Osteocyte (in vitro differentiated cells): ENCODE results near the gene SHISA9. TPM values are rescaled to one million over a fixed set of nuclear protein-coding genes. Genes with fewer than 3 reads are reported as not detected.

Source experiments
- DNase-seq: peaks from one replicate; pipeline ENCODE4 v3.0.0; 2021; ENCODE audit warnings: mixed read lengths; ENCODE audit not compliant: unreplicated experiment; ENCODE audit errors: extremely low spot score
- H3K27ac Mint-ChIP-seq: one replicate; pipeline ENCODE4 v1.8.0; 2021; ENCODE audit warnings: mild to moderate bottlenecking, mixed read lengths; ENCODE audit not compliant: unreplicated experiment
- H3K27me3 Mint-ChIP-seq: one replicate; pipeline ENCODE4 v1.8.0; 2021; ENCODE audit warnings: mixed read lengths; ENCODE audit not compliant: unreplicated experiment
- H3K36me3 Mint-ChIP-seq: one replicate; pipeline ENCODE4 v1.8.0; 2021; ENCODE audit warnings: mixed read lengths; ENCODE audit not compliant: unreplicated experiment
- H3K4me1 Mint-ChIP-seq: one replicate; pipeline ENCODE4 v1.8.0; 2021; ENCODE audit warnings: mixed read lengths; ENCODE audit not compliant: unreplicated experiment
- H3K4me3 Mint-ChIP-seq: one replicate; pipeline ENCODE4 v1.8.0; 2021; ENCODE audit warnings: mild to moderate bottlenecking, moderate library complexity, mixed read lengths; ENCODE audit not compliant: unreplicated experiment
- H3K9me3 Mint-ChIP-seq: one replicate; pipeline ENCODE4 v1.8.0; 2021; ENCODE audit warnings: mixed read lengths; ENCODE audit not compliant: unreplicated experiment
- CTCF ChIP-seq: fragments of 200-600 bp; sonication (generic); IDR thresholded peaks from 2 replicates; pipeline ENCODE4 v1.5.0; 2021; ENCODE audit warnings: antibody characterized with exemption, mild to moderate bottlenecking, moderate library complexity
- total RNA-seq: library from RNA; stranded (reverse); gene quantifications from 2 replicates; pipeline ENCODE4 v1.2.1, GENCODE V29; 2021

Gene SHISA9
- total RNA-seq, 1 donor from 2014 or later: not detected

GRCh38 chr16:12972246-12972645 lies 70.8 kb downstream of the SHISA9 start:
- H3K4me3 Mint-ChIP-seq: no peak overlapping the region
- TF ChIP-seq CTCF: no peak
- no peaks in the 10 kb centered on the region for H3K27me3 Mint-ChIP-seq
- H3K36me3 Mint-ChIP-seq: no peaks in the 10 kb centered on the region
- H3K9me3 Mint-ChIP-seq: peaks cover 16% of the 10 kb centered on the region
- no peaks in the 10 kb centered on the region for H3K4me1 Mint-ChIP-seq
- DNase-seq: no peak
- H3K27ac Mint-ChIP-seq: no peak overlapping the region

- H3K9me3 Mint-ChIP-seq: peaks cover 34% of the 10 kb centered on the region
- no peak for TF ChIP-seq CTCF
- no peaks in the 10 kb centered on the region for H3K4me1 Mint-ChIP-seq
- DNase-seq: no peak
- no peaks in the 10 kb centered on the region for H3K36me3 Mint-ChIP-seq
- H3K4me3 Mint-ChIP-seq: no peak overlapping the region
- no peak overlapping the region for H3K27ac Mint-ChIP-seq
- no peaks in the 10 kb centered on the region for H3K27me3 Mint-ChIP-seq
Observed at GRCh38 chr16:12975766-12976165, 74.4 kb downstream of the SHISA9 start.

- H3K4me1 Mint-ChIP-seq: no peaks in the 10 kb centered on the region
- H3K27me3 Mint-ChIP-seq: no peaks in the 10 kb centered on the region
- H3K27ac Mint-ChIP-seq: no peak overlapping the region
Observed at GRCh38 chr16:12976496-12976895, 75.1 kb downstream of the SHISA9 start.

GRCh38 chr16:12976936-12977335 lies 75.5 kb downstream of the SHISA9 start:
- H3K9me3 Mint-ChIP-seq: peaks cover 41% of the 10 kb centered on the region
- no peaks in the 10 kb centered on the region for H3K36me3 Mint-ChIP-seq
- H3K27me3 Mint-ChIP-seq: no peaks in the 10 kb centered on the region
- no peak overlapping the region for H3K27ac Mint-ChIP-seq
- no peak overlapping the region for H3K4me3 Mint-ChIP-seq
- H3K4me1 Mint-ChIP-seq: no peaks in the 10 kb centered on the region
- DNase-seq: no peak
- TF ChIP-seq CTCF: no peak

More at GRCh38 chr16:12976496-12976895, 75.1 kb downstream of the SHISA9 start:
- TF ChIP-seq CTCF: no peak
- DNase-seq: no peak
- H3K36me3 Mint-ChIP-seq: no peaks in the 10 kb centered on the region
- H3K4me3 Mint-ChIP-seq: no peak overlapping the region
- peaks cover 41% of the 10 kb centered on the region for H3K9me3 Mint-ChIP-seq

- TF ChIP-seq CTCF: no peak
- no peak for DNase-seq
- Mint-ChIP-seq H3K36me3 (no peaks in the 10 kb centered on the region), H3K4me3 (no peak overlapping the region), H3K27me3 (no peaks in the 10 kb centered on the region), H3K4me1 (no peaks in the 10 kb centered on the region), H3K9me3 (peaks cover 34% of the 10 kb centered on the region), H3K27ac (no peak overlapping the region)
Observed at GRCh38 chr16:12985516-12985915, 84.1 kb downstream of the SHISA9 start.
